G401.6 (cell line): ENCODE measurements around the gene CNTNAP3B.
A peak's percentile ranks its signal among the peaks of the same experiment; 100 is the strongest.
"Not testable (repeated sequence)": the region's sequence is repeated elsewhere in the genome, so short reads cannot be mapped to it uniquely, and the experiment has no call there.

Experiments
- FAIRE-seq: peaks from 2 replicates; lab custom pipeline; 2012; peaks lifted over from hg19 to GRCh38; lab: Jason Lieb, UNC

Gene CNTNAP3B

GRCh38 chr9:42129073-42129729 lies at the start of gene CNTNAP3B:
Gene CNTNAP3B, minus strand, starts transcription at chr9:42129426. Its CDS starts 332 bp downstream, at chr9:42129094.
- FAIRE-seq = not testable (repeated sequence)

GRCh38 chr9:42160299-42160698 lies 31.1 kb upstream of the CNTNAP3B start:
- not testable (repeated sequence) for FAIRE-seq

GRCh38 chr9:42127056-42127841 lies 2.0 kb downstream of the CNTNAP3B start:
- FAIRE-seq = not testable (repeated sequence)

- not testable (repeated sequence) for FAIRE-seq
Measured at GRCh38 chr9:42121007-42121406, 8.2 kb downstream of the CNTNAP3B start.

- FAIRE-seq = not testable (repeated sequence)
Measured at GRCh38 chr9:42095929-42096328, 33.3 kb downstream of the CNTNAP3B start.

GRCh38 chr9:42084559-42084952 lies 44.7 kb downstream of the CNTNAP3B start:
- FAIRE-seq = not testable (repeated sequence)

- not testable (repeated sequence) for FAIRE-seq
Measured at GRCh38 chr9:42083877-42084558, 45.2 kb downstream of the CNTNAP3B start.

- FAIRE-seq = not testable (repeated sequence)
Measured at GRCh38 chr9:42080376-42080775, 48.9 kb downstream of the CNTNAP3B start.

GRCh38 chr9:42074868-42075267 lies 54.4 kb downstream of the CNTNAP3B start:
- not testable (repeated sequence) for FAIRE-seq

GRCh38 chr9:42071026-42071425 lies 58.2 kb downstream of the CNTNAP3B start:
- FAIRE-seq = peak; percentile 49

GRCh38 chr9:42070035-42070799 lies 59.0 kb downstream of the CNTNAP3B start:
- FAIRE-seq = not testable (repeated sequence)

GRCh38 chr9:42053874-42054273 lies 75.4 kb downstream of the CNTNAP3B start:
- not testable (repeated sequence) for FAIRE-seq

- FAIRE-seq = not testable (repeated sequence)
Measured at GRCh38 chr9:42050701-42051100, 78.5 kb downstream of the CNTNAP3B start.

- FAIRE-seq = not testable (repeated sequence)
Measured at GRCh38 chr9:42044422-42045010, 84.7 kb downstream of the CNTNAP3B start.

- peak; percentile 46 for FAIRE-seq
Measured at GRCh38 chr9:42033541-42033940, 95.7 kb downstream of the CNTNAP3B start.

GRCh38 chr9:42020639-42021038 lies 108.6 kb downstream of the CNTNAP3B start:
- FAIRE-seq = not testable (repeated sequence)

- not testable (repeated sequence) for FAIRE-seq
Measured at GRCh38 chr9:42018220-42018922, 110.9 kb downstream of the CNTNAP3B start.

GRCh38 chr9:42014317-42014716 lies 114.9 kb downstream of the CNTNAP3B start:
- FAIRE-seq = not testable (repeated sequence)

- FAIRE-seq = not testable (repeated sequence)
Measured at GRCh38 chr9:41991607-41992006, 137.6 kb downstream of the CNTNAP3B start.

GRCh38 chr9:41980271-41980670 lies 149.0 kb downstream of the CNTNAP3B start:
- not testable (repeated sequence) for FAIRE-seq
